HUES6 (cell line): Measurements from ENCODE around the gene SPEG.
A peak's percentile ranks its signal among the peaks of the same experiment; 100 is the strongest.

ENCODE experiments used
- H3K27ac ChIP-seq: 2 replicates; pipeline ENCODE4 v1.7.0; 2013; ENCODE audit warnings: low read depth, mild to moderate bottlenecking, low read length, inconsistent platforms
- H3K27me3 ChIP-seq: 2 replicates; pipeline ENCODE4 v1.6.1; 2013; ENCODE audit warnings: low read length; ENCODE audit not compliant: control insufficient read depth, insufficient read depth
- H3K36me3 ChIP-seq: 2 replicates; pipeline ENCODE4 v1.6.1; 2013; ENCODE audit warnings: low read length; ENCODE audit not compliant: control insufficient read depth, insufficient read depth
- H3K4me1 ChIP-seq: 2 replicates; pipeline ENCODE4 v1.6.1; 2013; ENCODE audit warnings: low read length; ENCODE audit not compliant: control insufficient read depth, insufficient read depth
- H3K4me3 ChIP-seq: 2 replicates; pipeline ENCODE4 v1.5.1; 2013; ENCODE audit warnings: low read depth, low read length
- H3K9ac ChIP-seq: one replicate; pipeline ENCODE4 v1.6.1; 2013; ENCODE audit warnings: mild to moderate bottlenecking, low read length
- H3K9me3 ChIP-seq: 2 replicates; pipeline ENCODE4 v1.6.1; 2013; ENCODE audit warnings: low read depth, low read length; ENCODE audit not compliant: control insufficient read depth, insufficient read depth

Gene SPEG

GRCh38 chr2:219512524-219513216 is 78.0 kb downstream of the SPEG start:
- Histone ChIP-seq H3K4me3 (no peak overlapping the region), H3K27me3 (peaks cover 66% of the 10 kb centered on the region), H3K9me3 (no peaks in the 10 kb centered on the region), H3K36me3 (no peaks in the 10 kb centered on the region), H3K4me1 (peaks cover 48% of the 10 kb centered on the region), H3K27ac (no peak overlapping the region), H3K9ac (no peak overlapping the region)

- Histone ChIP-seq H3K9ac (no peak overlapping the region), H3K27ac (no peak overlapping the region), H3K27me3 (peaks cover 76% of the 10 kb centered on the region), H3K4me3 (peak overlapping the region; percentile 19; the same call in 1 of the 2 replicates), H3K36me3 (no peaks in the 10 kb centered on the region), H3K4me1 (peaks cover 48% of the 10 kb centered on the region), H3K9me3 (no peaks in the 10 kb centered on the region)
Measured at GRCh38 chr2:219513787-219514186, 79.1 kb downstream of the SPEG start.

- Histone ChIP-seq H3K9me3 (no peaks in the 10 kb centered on the region), H3K36me3 (no peaks in the 10 kb centered on the region), H3K4me1 (peaks cover 44% of the 10 kb centered on the region), H3K4me3 (peak within 1 kb of the TSS; percentile 19; the same call in 1 of the 2 replicates), H3K27ac (no peak within 1 kb of the TSS), H3K27me3 (peaks cover 76% of the 10 kb centered on the region), H3K9ac (no peak within 1 kb of the TSS)
Measured at GRCh38 chr2:219514196-219514761, 79.6 kb downstream of the SPEG start, which contains the start of gene ASIC4. Gene ASIC4 (plus strand): TSS chr2:219514482. CDS start chr2:219514725, 243 bp downstream.

- Histone ChIP-seq H3K36me3 (no peaks in the 10 kb centered on the region), H3K9ac (no peak overlapping the region), H3K27me3 (peaks cover 76% of the 10 kb centered on the region), H3K4me1 (peaks cover 42% of the 10 kb centered on the region), H3K9me3 (no peaks in the 10 kb centered on the region), H3K27ac (no peak overlapping the region), H3K4me3 (no peak overlapping the region)
Measured at GRCh38 chr2:219514836-219515235, 80.2 kb downstream of the SPEG start.

- Histone ChIP-seq H3K9ac (no peak overlapping the region), H3K27me3 (peaks cover 74% of the 10 kb centered on the region), H3K9me3 (no peaks in the 10 kb centered on the region), H3K4me3 (no peak overlapping the region), H3K27ac (no peak overlapping the region), H3K36me3 (no peaks in the 10 kb centered on the region), H3K4me1 (peaks cover 48% of the 10 kb centered on the region)
Measured at GRCh38 chr2:219515874-219516629, 81.4 kb downstream of the SPEG start.

GRCh38 chr2:219516888-219517287 is 82.2 kb downstream of the SPEG start:
- Histone ChIP-seq H3K4me3 (no peak overlapping the region), H3K9me3 (no peaks in the 10 kb centered on the region), H3K4me1 (peaks cover 53% of the 10 kb centered on the region), H3K36me3 (no peaks in the 10 kb centered on the region), H3K27ac (no peak overlapping the region), H3K27me3 (peaks cover 67% of the 10 kb centered on the region), H3K9ac (no peak overlapping the region)

- Histone ChIP-seq H3K27ac (no peak overlapping the region), H3K9ac (no peak overlapping the region), H3K9me3 (no peaks in the 10 kb centered on the region), H3K4me1 (peaks cover 46% of the 10 kb centered on the region), H3K27me3 (peaks cover 55% of the 10 kb centered on the region), H3K4me3 (no peak overlapping the region), H3K36me3 (no peaks in the 10 kb centered on the region)
Measured at GRCh38 chr2:219517954-219518778, 83.5 kb downstream of the SPEG start.

GRCh38 chr2:219519526-219519916 is 84.9 kb downstream of the SPEG start:
- Histone ChIP-seq H3K27ac (no peak overlapping the region), H3K9ac (no peak overlapping the region), H3K4me1 (peaks cover 40% of the 10 kb centered on the region), H3K4me3 (no peak overlapping the region), H3K27me3 (peaks cover 42% of the 10 kb centered on the region), H3K36me3 (no peaks in the 10 kb centered on the region), H3K9me3 (no peaks in the 10 kb centered on the region)

- Histone ChIP-seq H3K27ac (no peak overlapping the region), H3K9me3 (no peaks in the 10 kb centered on the region), H3K27me3 (peaks cover 36% of the 10 kb centered on the region), H3K4me1 (peaks cover 39% of the 10 kb centered on the region), H3K9ac (no peak overlapping the region), H3K36me3 (no peaks in the 10 kb centered on the region), H3K4me3 (no peak overlapping the region)
Measured at GRCh38 chr2:219520079-219520478, 85.4 kb downstream of the SPEG start.

- Histone ChIP-seq H3K9ac (peak overlapping the region; percentile 75), H3K9me3 (no peaks in the 10 kb centered on the region), H3K4me3 (peak overlapping the region; percentile 40), H3K27ac (peak overlapping the region; percentile 69; the same call in 1 of the 2 replicates), H3K27me3 (peaks cover 25% of the 10 kb centered on the region), H3K4me1 (peaks cover 48% of the 10 kb centered on the region), H3K36me3 (no peaks in the 10 kb centered on the region)
Measured at GRCh38 chr2:219521066-219521880, 86.6 kb downstream of the SPEG start.
